H54 (cell line): ENCODE measurements around the gene FBXW8.

ENCODE experiments used
- DNase-seq: peaks from one replicate; pipeline ENCODE4 v3.0.0; 2011; ENCODE audit warnings: low spot score, mixed read lengths; ENCODE audit not compliant: insufficient read length
- FAIRE-seq: peaks from 3 replicates; lab custom pipeline; 2011; peaks lifted over from hg19 to GRCh38; lab: Jason Lieb, UNC
- POLR2A ChIP-seq: IDR thresholded peaks from 2 replicates; pipeline ENCODE4 v1.6.1; 2011; ENCODE audit warnings: low read depth, mild to moderate bottlenecking, low read length

FBXW8 gene

GRCh38 chr12:117076410-117077372, 165.9 kb downstream of the FBXW8 start:
- TF ChIP-seq POLR2A = no peak
- no peak for FAIRE-seq
- DNase-seq = no peak

GRCh38 chr12:117079487-117079886, 168.7 kb downstream of the FBXW8 start:
- no peak for DNase-seq
- TF ChIP-seq POLR2A = no peak
- no peak for FAIRE-seq

- DNase-seq = no peak
- no peak for TF ChIP-seq POLR2A
- no peak for FAIRE-seq
These were observed 170.0 kb downstream of the FBXW8 start for GRCh38 chr12:117080661-117081144.
